Tibial nerve (tissue), 4 donors: ENCODE results near the gene SLC26A2.

Source experiments
- EP300 ChIP-seq, 2 donors: sonication (generic); formaldehyde crosslinking; IDR thresholded peaks; one replicate each; pipeline ENCODE4 v1.6.1; 2017; ENCODE audit warnings: antibody characterized with exemption in 2 of 2, mild to moderate bottlenecking in 1 of 2
- POLR2A ChIP-seq, 2 donors: fragments of 450-650 bp; IDR thresholded peaks; one replicate each; pipeline ENCODE4 v1.6.1; 2017; ENCODE audit warnings: antibody characterized with exemption in 2 of 2, mild to moderate bottlenecking in 2 of 2, moderate library complexity in 2 of 2
- TF ChIP-seq, protein P1 (sequence below), 5 experiments: fragments of 200-600 bp in 3 of 5; fragments of 450-650 bp in 2 of 5; sonication (generic) in 3 of 5; IDR thresholded peaks; one replicate each; pipeline ENCODE4 v1.5.1; 2016 to 2019; ENCODE audit warnings: antibody characterized with exemption in 5 of 5, mild to moderate bottlenecking in 3 of 5, moderate library complexity in 2 of 5

DNA sequence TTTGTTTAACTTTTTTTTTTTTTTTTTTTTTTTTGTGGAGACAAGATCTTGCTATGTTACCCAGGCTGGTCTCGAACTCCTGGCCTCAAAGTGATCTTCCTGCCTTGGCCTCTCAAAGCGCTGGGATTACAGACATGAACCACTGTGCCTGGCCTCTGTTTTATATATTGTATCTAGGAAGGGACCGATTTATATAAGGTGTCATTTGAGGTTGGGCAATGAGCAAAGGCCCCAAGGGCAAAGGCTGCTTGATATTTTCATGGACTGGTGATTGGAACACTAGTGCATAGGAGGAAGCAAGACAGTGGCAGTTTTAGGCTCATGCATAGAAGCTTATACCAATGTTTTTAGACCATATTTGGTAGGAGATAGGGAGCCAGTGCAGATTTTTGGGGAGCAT is 3.2 kb downstream of the SLC26A2 start:
- TF ChIP-seq, protein P1, sequence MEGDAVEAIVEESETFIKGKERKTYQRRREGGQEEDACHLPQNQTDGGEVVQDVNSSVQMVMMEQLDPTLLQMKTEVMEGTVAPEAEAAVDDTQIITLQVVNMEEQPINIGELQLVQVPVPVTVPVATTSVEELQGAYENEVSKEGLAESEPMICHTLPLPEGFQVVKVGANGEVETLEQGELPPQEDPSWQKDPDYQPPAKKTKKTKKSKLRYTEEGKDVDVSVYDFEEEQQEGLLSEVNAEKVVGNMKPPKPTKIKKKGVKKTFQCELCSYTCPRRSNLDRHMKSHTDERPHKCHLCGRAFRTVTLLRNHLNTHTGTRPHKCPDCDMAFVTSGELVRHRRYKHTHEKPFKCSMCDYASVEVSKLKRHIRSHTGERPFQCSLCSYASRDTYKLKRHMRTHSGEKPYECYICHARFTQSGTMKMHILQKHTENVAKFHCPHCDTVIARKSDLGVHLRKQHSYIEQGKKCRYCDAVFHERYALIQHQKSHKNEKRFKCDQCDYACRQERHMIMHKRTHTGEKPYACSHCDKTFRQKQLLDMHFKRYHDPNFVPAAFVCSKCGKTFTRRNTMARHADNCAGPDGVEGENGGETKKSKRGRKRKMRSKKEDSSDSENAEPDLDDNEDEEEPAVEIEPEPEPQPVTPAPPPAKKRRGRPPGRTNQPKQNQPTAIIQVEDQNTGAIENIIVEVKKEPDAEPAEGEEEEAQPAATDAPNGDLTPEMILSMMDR (IDR thresholded peaks at IDR 0.05) = no peak
- TF ChIP-seq POLR2A (IDR thresholded peaks at IDR 0.05) = no peak
- TF ChIP-seq EP300 (IDR thresholded peaks at IDR 0.05) = no peak
